KMS-11 (cell line): ENCODE data around the gene DCAF5.

Experiments used
- H2AFZ ChIP-seq: fragments of 200-600 bp; sonication (generic); 2 replicates; pipeline ENCODE4 v1.6.1; 2016; ENCODE audit warnings: antibody characterized with exemption, mixed run types, low read depth
- H3K27ac ChIP-seq: fragments of 200-600 bp; sonication (generic); 2 replicates; pipeline ENCODE4 v1.6.1; 2016; ENCODE audit warnings: mild to moderate bottlenecking, mixed run types
- H3K27me3 ChIP-seq: fragments of 200-600 bp; sonication (generic); 2 replicates; pipeline ENCODE4 v1.6.1; 2017; ENCODE audit warnings: mild to moderate bottlenecking, low read depth, mixed run types, moderate library complexity; ENCODE audit not compliant: insufficient read depth
- H3K36me3 ChIP-seq: fragments of 200-600 bp; sonication (generic); 2 replicates; pipeline ENCODE4 v1.6.1; 2017; ENCODE audit warnings: mild to moderate bottlenecking, mixed run types; ENCODE audit not compliant: insufficient read depth
- H3K4me1 ChIP-seq: fragments of 200-600 bp; sonication (generic); 2 replicates; pipeline ENCODE4 v1.6.1; 2016; ENCODE audit warnings: mild to moderate bottlenecking, low read depth, mixed run types; ENCODE audit not compliant: poor library complexity, severe bottlenecking
- H3K4me2 ChIP-seq: fragments of 200-600 bp; sonication (generic); 2 replicates; pipeline ENCODE4 v1.7.0; 2016; ENCODE audit warnings: mild to moderate bottlenecking, mixed run types
- H3K4me3 ChIP-seq: fragments of 200-600 bp; sonication (generic); IDR thresholded peaks from 2 replicates; pipeline ENCODE4 v1.6.1; 2017; ENCODE audit warnings: low read depth, low read length, mixed read lengths; ENCODE audit not compliant: insufficient read depth
- H3K79me2 ChIP-seq: fragments of 200-600 bp; sonication (generic); 2 replicates; pipeline ENCODE4 v1.6.1; 2016; ENCODE audit warnings: low read depth, mixed run types; ENCODE audit not compliant: insufficient read depth
- H3K9ac ChIP-seq: fragments of 200-600 bp; sonication (generic); 2 replicates; pipeline ENCODE4 v1.6.1; 2016; ENCODE audit warnings: mild to moderate bottlenecking, mixed run types
- H4K20me1 ChIP-seq: fragments of 200-600 bp; sonication (generic); 2 replicates; pipeline ENCODE4 v1.6.1; 2016; ENCODE audit warnings: mild to moderate bottlenecking, mixed run types; ENCODE audit not compliant: insufficient read depth
- TF ChIP-seq, protein P1 (sequence below): fragments of 200-600 bp; sonication (generic); conservative IDR thresholded peaks from 2 replicates; pipeline ENCODE4 v1.6.1; 2017; ENCODE audit warnings: low read depth, mild to moderate bottlenecking, antibody characterized with exemption, low read length, moderate library complexity, mixed read lengths

The DCAF5 gene

DNA sequence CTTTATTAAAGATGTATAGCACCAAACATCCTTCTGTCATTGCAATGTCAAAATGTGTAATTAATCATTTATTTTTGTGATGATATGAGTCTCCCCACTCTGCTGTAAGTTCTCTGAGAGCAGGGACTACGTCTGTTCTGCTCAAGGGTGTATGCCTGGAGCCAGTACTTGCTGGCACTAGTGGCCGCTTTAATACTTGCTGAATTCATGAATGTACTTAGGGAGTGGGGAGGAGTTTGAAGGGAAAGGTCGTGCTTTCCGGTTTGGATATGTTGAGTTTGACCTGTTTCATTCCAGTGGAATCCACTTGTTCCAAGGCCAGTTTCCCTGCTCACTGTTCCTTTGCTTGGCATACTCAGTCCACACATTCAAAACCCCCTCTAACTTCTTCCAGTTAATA lies 1.9 kb upstream of the DCAF5 start:
- H3K4me2 ChIP-seq, result no peak overlapping the region
- H3K9ac ChIP-seq, result no peak overlapping the region
- TF ChIP-seq, protein P1, sequence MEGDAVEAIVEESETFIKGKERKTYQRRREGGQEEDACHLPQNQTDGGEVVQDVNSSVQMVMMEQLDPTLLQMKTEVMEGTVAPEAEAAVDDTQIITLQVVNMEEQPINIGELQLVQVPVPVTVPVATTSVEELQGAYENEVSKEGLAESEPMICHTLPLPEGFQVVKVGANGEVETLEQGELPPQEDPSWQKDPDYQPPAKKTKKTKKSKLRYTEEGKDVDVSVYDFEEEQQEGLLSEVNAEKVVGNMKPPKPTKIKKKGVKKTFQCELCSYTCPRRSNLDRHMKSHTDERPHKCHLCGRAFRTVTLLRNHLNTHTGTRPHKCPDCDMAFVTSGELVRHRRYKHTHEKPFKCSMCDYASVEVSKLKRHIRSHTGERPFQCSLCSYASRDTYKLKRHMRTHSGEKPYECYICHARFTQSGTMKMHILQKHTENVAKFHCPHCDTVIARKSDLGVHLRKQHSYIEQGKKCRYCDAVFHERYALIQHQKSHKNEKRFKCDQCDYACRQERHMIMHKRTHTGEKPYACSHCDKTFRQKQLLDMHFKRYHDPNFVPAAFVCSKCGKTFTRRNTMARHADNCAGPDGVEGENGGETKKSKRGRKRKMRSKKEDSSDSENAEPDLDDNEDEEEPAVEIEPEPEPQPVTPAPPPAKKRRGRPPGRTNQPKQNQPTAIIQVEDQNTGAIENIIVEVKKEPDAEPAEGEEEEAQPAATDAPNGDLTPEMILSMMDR, result no peak
- H4K20me1 ChIP-seq, result no peaks in the 10 kb centered on the region
- H2AFZ ChIP-seq, result no peak overlapping the region
- H3K4me3 ChIP-seq, result no peak overlapping the region
- H3K4me1 ChIP-seq, result peaks cover 12% of the 10 kb centered on the region
- no peak overlapping the region for H3K27ac ChIP-seq
- no peaks in the 10 kb centered on the region for H3K36me3 ChIP-seq
- H3K27me3 ChIP-seq, result no peaks in the 10 kb centered on the region
- peaks cover 15% of the 10 kb centered on the region for H3K79me2 ChIP-seq

DNA sequence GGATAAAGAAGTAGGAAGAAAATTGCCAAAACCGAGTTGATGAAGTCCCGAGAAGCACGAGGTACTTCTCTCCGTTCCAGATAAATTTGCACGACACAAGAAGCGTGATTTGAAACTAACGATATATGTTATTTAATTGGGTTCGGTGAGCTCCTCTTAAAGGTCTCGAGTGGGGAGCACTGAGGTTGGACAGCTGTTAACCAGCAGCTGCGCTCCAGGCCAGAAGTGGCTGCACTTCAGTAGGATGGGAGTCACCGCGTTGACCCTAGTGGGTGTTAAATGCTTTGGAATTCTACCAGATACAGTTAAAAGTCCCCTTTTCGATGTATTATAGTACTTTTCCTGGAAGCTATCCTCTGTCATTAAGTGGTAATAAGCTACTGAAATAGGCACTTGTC lies 953 bp upstream of the DCAF5 start:
- Histone ChIP-seq H3K4me1 (peaks cover 15% of the 10 kb centered on the region), H2AFZ (peak overlapping the region; percentile 61), H3K27me3 (no peaks in the 10 kb centered on the region), H3K36me3 (no peaks in the 10 kb centered on the region), H3K79me2 (peaks cover 23% of the 10 kb centered on the region), H4K20me1 (no peaks in the 10 kb centered on the region), H3K27ac (no peak overlapping the region), H3K9ac (no peak overlapping the region), H3K4me3 (no peak overlapping the region), H3K4me2 (peak overlapping the region; percentile 25)
- TF ChIP-seq, protein P1, result no peak

DNA sequence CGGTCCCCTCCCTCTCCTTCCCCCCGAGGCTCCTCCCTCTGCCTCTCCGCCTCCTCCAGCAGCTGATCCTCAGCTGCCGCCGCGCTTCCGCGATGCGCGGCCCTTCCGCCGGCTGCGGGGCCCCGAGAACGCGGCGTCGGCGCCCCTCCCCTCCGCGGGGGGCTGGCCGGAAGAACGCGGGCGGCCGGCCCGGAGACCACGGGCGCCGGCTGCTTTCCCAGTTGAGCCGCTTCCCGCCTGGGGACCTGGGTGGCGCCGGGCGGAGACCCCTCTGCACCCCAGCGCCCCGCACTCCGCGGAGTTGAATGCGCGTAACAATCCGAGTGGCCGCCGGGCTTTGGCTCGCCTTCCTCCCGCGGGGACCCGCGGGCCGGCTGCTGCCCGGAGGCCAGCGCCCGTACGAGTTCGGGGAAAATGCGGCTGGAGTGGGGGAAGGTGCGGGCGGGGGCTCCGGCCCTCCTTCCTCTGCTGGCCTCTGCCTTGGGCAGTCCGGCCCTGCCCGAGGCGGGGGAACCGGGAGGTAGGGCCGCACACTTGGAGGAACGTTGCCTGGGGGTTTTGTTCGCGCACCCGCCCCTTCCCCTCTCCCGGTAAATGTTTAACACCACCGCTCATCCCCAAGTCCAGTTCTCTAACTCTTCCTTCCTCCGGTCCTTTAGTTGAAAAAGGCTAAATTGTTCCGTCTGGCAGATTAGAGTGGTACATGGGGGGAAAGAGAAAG lies 393 bp upstream of the DCAF5 start:
- Histone ChIP-seq H3K36me3 (no peaks in the 10 kb centered on the region), H3K27ac (no peak overlapping the region), H3K4me2 (peak overlapping the region; percentile 25), H3K4me3 (no peak overlapping the region), H3K27me3 (no peaks in the 10 kb centered on the region), H3K9ac (no peak overlapping the region), H4K20me1 (no peaks in the 10 kb centered on the region), H3K4me1 (peaks cover 15% of the 10 kb centered on the region), H2AFZ (peak overlapping the region; percentile 61), H3K79me2 (peaks cover 26% of the 10 kb centered on the region)
- TF ChIP-seq, protein P1, result no peak

DNA sequence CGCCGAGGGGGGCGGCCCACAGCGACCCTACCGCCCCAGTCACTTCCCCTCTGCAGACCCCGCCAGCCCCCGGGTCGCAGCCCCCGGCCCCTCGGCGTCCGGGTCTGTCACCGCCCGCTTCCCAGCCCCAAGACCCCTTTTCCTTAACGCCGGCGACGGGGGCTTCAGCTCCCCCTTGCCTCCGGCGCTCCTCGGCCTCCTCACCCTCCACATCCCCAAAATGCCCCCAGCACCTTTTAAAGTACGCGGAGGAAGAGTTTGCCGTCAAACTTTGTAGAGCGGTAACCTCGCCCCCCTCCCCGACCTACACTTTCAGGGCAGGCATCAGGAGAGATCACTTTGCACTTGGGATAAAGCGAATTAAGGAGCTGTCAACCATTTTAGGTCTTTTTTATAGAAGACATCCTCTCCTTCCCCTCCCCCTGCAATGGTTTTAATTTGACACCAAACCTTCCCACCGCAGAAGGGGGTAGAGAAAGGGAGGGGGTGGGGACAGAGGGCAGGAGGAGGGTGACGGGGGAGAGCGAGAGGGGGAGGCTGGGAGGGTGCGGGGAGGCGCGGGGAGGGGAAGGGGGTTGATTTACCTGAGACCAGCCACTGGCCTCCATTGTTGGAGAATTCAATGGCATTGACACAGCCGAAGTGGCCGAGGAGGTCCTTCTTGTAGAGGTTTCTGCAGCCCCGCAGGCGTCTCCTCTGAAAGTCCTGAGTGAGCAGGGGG lies 578 bp downstream of the DCAF5 start:
- Histone ChIP-seq H3K27me3 (no peaks in the 10 kb centered on the region), H3K4me3 (no peak overlapping the region), H4K20me1 (no peaks in the 10 kb centered on the region), H3K4me2 (peak overlapping the region; percentile 8; the same call in 1 of the 2 replicates), H3K79me2 (peaks cover 32% of the 10 kb centered on the region), H3K36me3 (no peaks in the 10 kb centered on the region), H3K27ac (peak overlapping the region; percentile 47), H3K9ac (peak overlapping the region; percentile 71), H2AFZ (peak overlapping the region; percentile 73), H3K4me1 (peaks cover 15% of the 10 kb centered on the region)
- TF ChIP-seq, protein P1, result no peak
